Activated CD8-positive, alpha-beta memory T cell treated with anti-CD3 and anti-CD28 coated beads for 4 hours (primary cell): ENCODE data around the gene AKAP8.
"Not testable (repeated sequence)": the region's sequence is repeated elsewhere in the genome, so short reads cannot be mapped to it uniquely, and the experiment has no call there.

Source experiments
- DNase-seq, 2 donors: peaks; one replicate each; pipeline ENCODE4 v3.0.0-alpha.2; 2020; ENCODE audit warnings: low read depth in 2 of 2

AKAP8 gene

GRCh38 chr19:15373644-15374043 is 5.9 kb downstream of the AKAP8 start:
- no peak for DNase-seq

DNA sequence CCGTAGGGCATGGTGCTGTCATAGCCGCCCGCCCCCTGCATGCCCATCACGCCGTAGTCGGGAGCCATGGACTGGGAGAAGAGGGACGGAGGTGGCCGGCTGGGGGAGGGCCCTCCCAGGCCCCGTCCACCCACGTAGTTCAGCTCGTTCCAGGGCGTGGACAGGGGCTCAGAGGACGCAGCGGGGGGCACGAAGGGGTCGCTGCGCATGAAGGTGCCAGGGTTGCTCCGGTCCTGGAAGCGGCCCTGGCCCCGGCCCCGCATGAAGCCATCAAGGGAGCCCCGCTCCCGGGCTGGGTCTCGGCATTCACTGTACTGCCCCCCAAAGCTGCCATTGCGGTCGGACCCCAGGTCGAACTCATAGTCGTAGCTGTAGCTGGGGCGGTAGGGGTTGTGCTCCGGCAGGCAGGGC is 6.7 kb downstream of the AKAP8 start:
- no peak for DNase-seq

DNA sequence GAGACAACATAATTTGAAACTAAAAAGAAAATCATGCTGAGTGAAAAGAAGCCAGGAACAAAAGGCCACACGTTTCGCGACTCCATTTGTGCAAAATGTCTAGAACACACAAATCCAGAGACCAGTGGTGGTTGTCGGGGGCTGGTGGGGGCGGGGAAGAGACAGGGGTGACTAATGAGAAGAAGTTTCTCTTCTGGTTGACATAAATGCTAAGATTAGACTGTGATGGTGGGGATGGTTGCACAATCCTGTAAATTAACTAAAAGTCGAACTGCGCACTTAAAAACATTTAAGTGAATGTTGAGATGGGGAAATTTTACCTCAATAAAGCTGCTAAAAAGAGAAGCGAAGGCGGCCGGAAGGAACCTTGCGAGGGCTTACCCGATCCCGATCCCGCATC is 7.1 kb downstream of the AKAP8 start:
- no peak for DNase-seq

- no peak for DNase-seq
These were observed 7.7 kb downstream of the AKAP8 start for GRCh38 chr19:15371786-15372380.

GRCh38 chr19:15371119-15371518 is 8.5 kb downstream of the AKAP8 start:
- no peak for DNase-seq

- DNase-seq = no peak
These were observed 10.0 kb downstream of the AKAP8 start for GRCh38 chr19:15369594-15369891.

DNA sequence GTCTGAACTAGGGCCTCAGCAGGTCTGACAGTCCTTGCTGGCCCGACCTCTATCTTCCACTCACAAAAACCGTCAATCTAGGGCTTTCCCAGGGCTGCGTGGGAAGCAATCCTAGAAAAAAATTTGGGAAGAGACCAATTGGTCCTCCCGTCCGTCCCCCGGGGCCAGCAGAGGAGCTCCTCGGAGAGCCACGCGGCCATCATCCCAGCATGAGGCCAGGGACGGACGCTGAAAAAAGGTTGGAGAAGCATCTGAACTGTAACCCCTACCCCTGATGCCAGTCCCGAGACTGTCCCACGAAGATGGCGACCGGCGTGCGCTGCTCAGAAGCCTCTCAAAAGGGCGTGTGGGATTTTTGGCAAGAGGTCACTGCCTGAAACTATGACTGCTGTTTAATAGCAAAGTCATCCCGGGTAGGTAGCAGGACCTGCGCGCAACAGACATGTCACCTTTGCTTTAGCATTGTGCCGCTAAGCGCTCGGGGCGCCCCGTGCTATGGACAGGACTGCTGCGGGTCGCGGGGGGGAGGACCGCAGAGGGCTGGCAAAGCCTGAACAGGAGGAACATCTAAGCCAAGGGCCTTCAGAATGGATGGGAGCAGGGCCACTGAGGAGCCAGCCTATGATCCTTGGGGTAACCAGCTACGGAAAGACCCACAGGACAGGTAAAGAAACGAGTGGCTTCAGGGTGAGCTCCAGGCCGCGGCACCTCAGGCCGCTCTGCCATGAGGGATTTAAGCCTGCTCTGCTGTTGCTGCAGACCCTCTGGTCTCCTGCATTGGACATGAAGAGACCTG is 10.6 kb downstream of the AKAP8 start:
- no peak for DNase-seq

GRCh38 chr19:15368051-15368632 is 11.4 kb downstream of the AKAP8 start:
- no peak for DNase-seq

- no peak for DNase-seq
These were observed 12.1 kb downstream of the AKAP8 start for GRCh38 chr19:15367439-15367838.

DNA sequence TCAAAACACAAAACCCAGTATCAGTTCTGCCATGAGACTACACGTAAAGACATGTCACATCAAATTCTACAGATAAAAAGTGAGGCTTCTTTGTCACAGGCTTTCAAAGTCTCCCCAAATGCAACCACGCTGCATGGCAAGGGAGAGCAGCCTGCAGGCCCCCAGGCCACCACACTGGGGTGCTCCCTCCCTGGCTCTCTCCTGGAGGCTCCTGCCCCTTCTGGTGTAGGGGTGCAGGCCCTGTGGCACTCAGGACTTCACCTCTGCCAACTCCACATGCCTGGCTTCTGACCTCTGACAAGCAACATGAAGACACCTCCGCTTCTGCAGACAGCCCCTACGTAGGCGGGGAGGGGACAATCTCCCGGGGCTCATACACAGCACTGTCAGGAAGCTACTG is 14.3 kb downstream of the AKAP8 start:
- DNase-seq = no peak

DNA sequence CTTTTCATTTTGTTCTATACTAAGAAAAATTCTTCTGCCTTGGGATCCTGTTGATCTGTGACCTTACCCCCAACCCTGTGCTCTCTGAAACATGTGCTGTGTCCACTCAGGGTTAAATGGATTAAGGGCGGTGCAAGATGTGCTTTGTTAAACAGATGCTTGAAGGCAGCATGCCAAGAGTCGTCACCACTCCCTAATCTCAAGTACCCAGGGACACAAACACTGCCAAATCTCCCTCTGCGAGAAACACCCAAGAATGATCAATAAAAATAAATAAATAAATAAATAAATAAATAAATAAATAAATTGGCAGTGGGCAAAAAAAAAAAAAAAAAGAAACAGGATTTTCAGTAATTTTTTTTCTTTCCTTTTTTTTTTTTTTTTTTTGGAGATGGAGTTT is 15.8 kb downstream of the AKAP8 start:
- DNase-seq = not testable (repeated sequence)

- not testable (repeated sequence) for DNase-seq
These were observed 16.5 kb downstream of the AKAP8 start for GRCh38 chr19:15363048-15363447.

DNA sequence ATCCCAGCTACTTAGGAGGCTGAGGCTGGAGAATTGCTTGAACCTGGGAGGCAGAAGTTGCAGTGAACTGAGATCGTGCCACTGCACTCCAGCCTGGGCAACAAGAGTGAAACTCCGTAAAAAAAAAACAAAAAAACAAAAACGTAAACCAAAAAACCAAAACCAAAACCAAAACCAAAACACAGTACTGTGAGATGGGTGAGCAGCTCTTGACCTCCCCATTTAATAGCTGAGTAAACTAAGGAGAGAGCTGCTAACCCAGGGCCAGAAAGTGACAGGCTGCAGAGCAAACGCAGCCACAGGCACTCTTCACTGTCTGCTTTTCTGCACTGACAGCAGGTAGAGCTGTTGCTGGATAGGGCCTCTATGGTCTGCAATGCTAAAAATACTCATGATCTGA is 19.6 kb downstream of the AKAP8 start:
- not testable (repeated sequence) for DNase-seq

DNA sequence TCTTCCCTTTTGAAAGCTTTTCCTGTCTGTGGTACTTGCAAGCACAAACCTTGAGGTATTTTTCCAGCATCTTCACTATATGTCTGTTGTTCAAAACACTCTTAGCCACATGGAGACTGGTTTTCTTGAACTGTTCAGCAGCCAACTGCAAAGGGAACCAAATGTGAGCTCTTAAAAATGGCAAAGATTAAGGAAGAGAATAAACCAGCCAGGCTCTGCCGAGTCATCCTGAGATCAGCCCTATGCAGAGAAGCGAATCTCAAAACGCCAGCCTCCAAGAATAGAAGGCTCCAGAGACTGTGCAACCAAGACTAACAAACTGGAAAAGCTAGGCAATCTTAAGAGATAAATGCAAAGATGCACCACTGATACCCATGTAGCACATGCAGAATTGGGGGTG is 20.7 kb downstream of the AKAP8 start:
- DNase-seq = no peak

GRCh38 chr19:15357906-15358305 is 21.7 kb downstream of the AKAP8 start:
- DNase-seq = no peak

DNA sequence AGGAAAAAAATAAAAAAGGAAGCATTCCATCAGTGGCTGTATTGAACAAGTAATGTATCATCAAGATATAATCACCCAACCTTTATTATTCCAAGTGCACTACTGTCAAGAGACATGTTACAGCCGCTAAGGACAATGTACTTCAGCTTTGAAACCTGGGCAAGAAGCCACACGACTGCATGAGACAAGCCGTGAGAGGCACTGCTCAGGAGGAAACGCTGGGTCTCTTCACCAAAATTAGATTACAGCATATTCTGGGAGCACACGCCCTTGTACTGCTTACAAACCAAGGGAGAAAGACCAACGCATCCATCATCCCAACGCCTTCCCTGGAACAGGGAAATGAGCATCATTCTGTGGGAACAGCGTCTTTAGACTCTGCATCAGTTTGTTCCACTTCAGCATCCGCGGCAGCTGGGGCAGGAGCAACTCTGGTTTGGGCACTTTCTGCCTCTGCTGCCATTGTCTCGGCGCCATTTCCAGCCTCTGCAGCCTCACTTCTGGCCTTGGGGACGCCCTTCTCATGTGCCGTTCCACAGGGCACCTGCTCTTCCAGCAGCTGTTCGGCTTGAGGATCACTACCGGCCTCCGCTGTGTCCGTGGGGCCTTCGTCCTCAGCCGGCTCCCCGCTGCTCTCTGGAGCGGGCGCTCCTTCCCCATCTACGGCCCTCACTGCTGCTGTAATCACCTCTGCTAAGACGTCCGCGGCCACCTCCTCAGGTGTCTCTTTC is 24.9 kb downstream of the AKAP8 start:
- no peak for DNase-seq

DNA sequence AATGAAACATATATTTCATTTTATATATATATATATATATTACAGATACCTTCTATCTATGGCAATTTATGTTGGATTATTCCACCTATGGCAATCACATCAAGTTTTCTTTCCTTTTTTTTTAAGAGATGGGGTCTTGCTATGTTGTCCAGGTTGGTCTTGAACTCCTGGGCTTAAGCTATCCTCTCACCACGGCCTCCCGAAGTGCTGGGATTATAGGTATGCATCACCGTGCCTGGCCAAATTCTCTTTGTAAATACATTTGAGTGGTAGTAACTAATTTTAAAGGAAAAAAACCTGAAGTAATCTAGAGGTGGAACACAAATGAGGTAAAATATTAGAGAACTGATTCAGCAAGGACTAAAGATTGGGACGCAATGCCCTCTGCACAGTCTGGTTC is 25.7 kb downstream of the AKAP8 start:
- DNase-seq = no peak

DNA sequence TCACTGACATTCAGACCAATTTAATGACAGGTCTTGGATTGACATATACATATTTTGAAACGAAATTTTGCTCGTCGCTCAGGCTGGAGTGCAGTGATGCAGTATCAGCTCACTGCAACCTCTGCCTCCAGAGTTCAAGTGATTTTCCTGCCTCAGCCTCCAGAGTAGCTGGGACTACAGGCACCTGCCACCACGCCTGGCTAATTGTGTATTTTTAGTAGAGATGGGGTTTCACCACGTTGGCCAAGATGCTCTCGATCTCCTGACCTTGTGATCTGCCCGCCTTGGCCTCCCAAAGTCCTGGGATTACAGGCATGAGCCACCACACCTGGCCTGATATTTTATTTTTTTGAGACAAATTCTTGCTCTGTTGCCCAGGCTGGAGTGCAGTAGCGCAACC is 27.1 kb downstream of the AKAP8 start:
- DNase-seq = not testable (repeated sequence)

DNA sequence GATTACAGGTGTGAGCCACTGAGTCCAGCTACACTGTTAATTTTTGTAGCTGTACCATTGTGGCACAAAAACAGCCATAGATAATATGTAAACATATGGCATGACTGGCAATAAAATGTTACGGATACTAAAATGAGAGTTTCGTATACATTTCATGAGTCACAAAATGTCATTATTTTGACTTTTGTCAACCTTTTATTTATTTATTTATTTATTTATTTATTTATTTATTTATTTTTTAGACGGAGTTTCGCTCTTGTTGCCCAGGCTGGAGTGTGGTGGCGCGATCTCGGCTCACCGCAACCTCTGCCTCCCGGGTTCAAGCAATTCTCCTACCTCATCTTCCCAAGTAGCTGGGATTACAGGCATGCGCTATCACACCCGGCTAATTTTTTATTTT is 38.3 kb downstream of the AKAP8 start:
- DNase-seq = not testable (repeated sequence)

- no peak for DNase-seq
These were observed 39.5 kb downstream of the AKAP8 start for GRCh38 chr19:15340086-15340485.

DNA sequence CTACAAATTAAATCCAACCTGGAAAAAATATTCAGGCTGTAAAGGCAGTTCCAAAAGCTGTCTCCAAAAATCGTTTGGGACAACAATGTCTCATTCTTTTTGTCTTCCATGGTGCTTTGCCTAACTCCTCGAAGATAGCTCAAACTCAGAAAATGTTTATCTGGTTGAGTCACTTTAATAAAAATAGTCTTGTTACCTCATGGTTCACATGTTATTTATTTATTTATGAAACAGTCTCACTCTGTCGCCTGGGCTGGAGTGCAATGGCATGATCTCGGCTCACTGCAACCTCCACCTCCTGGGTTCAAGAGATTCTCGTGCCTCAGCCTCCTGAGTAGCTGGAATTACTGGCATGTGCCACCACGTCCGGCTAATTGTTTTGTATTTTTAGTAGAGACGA is 42.4 kb downstream of the AKAP8 start:
- no peak for DNase-seq

GRCh38 chr19:15335992-15336391 is 43.6 kb downstream of the AKAP8 start:
- DNase-seq = not testable (repeated sequence)
